GM12878 (cell line): ENCODE measurements around the gene MTRF1. TPM values are rescaled to one million over a fixed set of nuclear protein-coding genes. Genes with fewer than 3 reads are reported as not detected.

Source experiments
- BHLHE40 ChIP-seq, 2 experiments: fragments of 450-650 bp in 1 of 2; IDR thresholded peaks; 2 replicates each; pipeline ENCODE4 v1.6.1; 2011 to 2017; ENCODE audit warnings: low read depth in 2 of 2, borderline replicate concordance in 1 of 2, improper control_type of control experiment in 1 of 2, low read length in 1 of 2, mild to moderate bottlenecking in 1 of 2
- CHD4 ChIP-seq: fragments of 200-600 bp; sonication (generic); IDR thresholded peaks from 2 replicates; pipeline ENCODE4 v1.6.1; 2016; ENCODE audit warnings: mild to moderate bottlenecking
- EGR1 ChIP-seq, 2 experiments: IDR thresholded peaks; 1 replicate in 1 of 2; 2 replicates in 1 of 2; pipeline ENCODE4 v1.6.1; 2011 to 2012; ENCODE audit warnings: low read depth in 2 of 2, low read length in 2 of 2, borderline replicate concordance in 1 of 2, mild to moderate bottlenecking in 1 of 2, moderate library complexity in 1 of 2
- ETV6 ChIP-seq, 2 experiments: fragments of 450-650 bp in 1 of 2; IDR thresholded peaks in 1 of 2; conservative IDR thresholded peaks in 1 of 2; 2 replicates each; pipeline ENCODE4 v1.6.1; 2014; ENCODE audit warnings: antibody characterized with exemption in 1 of 2, borderline replicate concordance in 1 of 2, low read depth in 1 of 2, mild to moderate bottlenecking in 1 of 2, moderate library complexity in 1 of 2
- HCFC1 ChIP-seq: fragments of 150-350 bp; IDR thresholded peaks from 2 replicates; pipeline ENCODE4 v1.6.1; 2014; ENCODE audit warnings: low read length
- IKZF1 ChIP-seq: fragments of 450-650 bp; conservative IDR thresholded peaks from 2 replicates; pipeline ENCODE4 v1.6.1; 2017; ENCODE audit warnings: antibody characterized with exemption, mild to moderate bottlenecking
- LARP7 ChIP-seq: fragments of 450-650 bp; IDR thresholded peaks from 2 replicates; pipeline ENCODE4 v1.6.1; 2017; ENCODE audit warnings: mild to moderate bottlenecking
- MYC ChIP-seq: IDR thresholded peaks from 2 replicates; pipeline ENCODE4 v1.6.1; 2011; ENCODE audit warnings: mild to moderate bottlenecking, low read length, moderate library complexity, inconsistent platforms; ENCODE audit not compliant: insufficient read depth, insufficient replicate concordance, insufficient read length, severe bottlenecking
- NFIC ChIP-seq: IDR thresholded peaks from 2 replicates; pipeline ENCODE4 v1.6.1; 2012; ENCODE audit warnings: low read depth, mild to moderate bottlenecking, inconsistent platforms, low read length, moderate library complexity
- POLR2A ChIP-seq: IDR thresholded peaks from 2 replicates; pipeline ENCODE4 v1.6.1; 2011; ENCODE audit warnings: low read depth, mild to moderate bottlenecking, low read length
- POLR2AphosphoS5 ChIP-seq: IDR thresholded peaks from 2 replicates; pipeline ENCODE4 v1.6.1; 2011; ENCODE audit warnings: mild to moderate bottlenecking, low read length, inconsistent platforms
- RBBP5 ChIP-seq: fragments of 200-600 bp; sonication (generic); conservative IDR thresholded peaks from 2 replicates; pipeline ENCODE4 v1.6.1; 2016
- SMAD1 ChIP-seq: fragments of 450-650 bp; IDR thresholded peaks from 2 replicates; pipeline ENCODE4 v1.6.1; 2018; ENCODE audit warnings: mild to moderate bottlenecking, low read depth; ENCODE audit not compliant: partially characterized antibody
- SMARCA5 ChIP-seq: fragments of 450-650 bp; IDR thresholded peaks from 2 replicates; pipeline ENCODE4 v1.6.1; 2017; ENCODE audit warnings: mild to moderate bottlenecking
- SMC3 ChIP-seq: IDR thresholded peaks from 2 replicates; pipeline ENCODE4 v1.6.1; 2011; ENCODE audit warnings: low read length, improper control_type of control experiment, borderline replicate concordance
- SREBF1 ChIP-seq: IDR thresholded peaks from 2 replicates; pipeline ENCODE4 v1.6.1; 2012; ENCODE audit warnings: mild to moderate bottlenecking, low read length
- SRF ChIP-seq, 2 experiments: IDR thresholded peaks; 2 replicates each; pipeline ENCODE4 v1.6.1; 2011; ENCODE audit warnings: low read depth in 2 of 2, low read length in 2 of 2, mild to moderate bottlenecking in 1 of 2, moderate library complexity in 1 of 2
- SUPT20H ChIP-seq: IDR thresholded peaks from 2 replicates; pipeline ENCODE4 v1.6.1; 2011; ENCODE audit warnings: low read depth, mild to moderate bottlenecking, low read length, moderate library complexity, borderline replicate concordance; ENCODE audit not compliant: control insufficient read depth
- TCF7 ChIP-seq: IDR thresholded peaks from 2 replicates; pipeline ENCODE4 v1.6.1; 2014; ENCODE audit warnings: antibody characterized with exemption, borderline replicate concordance
- WRNIP1 ChIP-seq: IDR thresholded peaks from 2 replicates; pipeline ENCODE4 v1.6.1; 2011; ENCODE audit warnings: low read depth, low read length, improper control_type of control experiment, borderline replicate concordance
- ZNF24 ChIP-seq: fragments of 450-650 bp; IDR thresholded peaks from 2 replicates; pipeline ENCODE4 v1.6.1; 2017; ENCODE audit warnings: antibody characterized with exemption, mild to moderate bottlenecking
- polyA plus RNA-seq, 11 experiments: library from polyadenylated mRNA; depleted of rRNA in 4 of 11; unstranded in 6 of 11; stranded (reverse) in 5 of 11; fragments of >200 nt; fragmentation: Nextera tagmentation in 4 of 11; fragmentation: Illumina TruSeq in 1 of 11; extraction: Ambion mirVana in 4 of 11; extraction: Trizol in 1 of 11; gene quantifications; 1 replicate in 1 of 11; 2 replicates in 10 of 11; pipeline versions ENCODE4 v1.2.1 to v1.2.3, GENCODE V29; 2011 to 2016; ENCODE audit warnings: inconsistent platforms in 2 of 11, missing spikeins in 2 of 11, low read depth in 1 of 11
- total RNA-seq, 4 experiments: library from RNA; depleted of rRNA in 3 of 4; stranded (reverse); fragments of >200 nt in 3 of 4; fragmentation: Illumina TruSeq in 1 of 4; extraction: Trizol in 1 of 4; gene quantifications; 2 replicates each; pipeline versions ENCODE4 v1.2.1 to v1.2.3, GENCODE V29; 2013 to 2021
- TF ChIP-seq, protein P1 (sequence below): fragments of 450-650 bp; IDR thresholded peaks from 2 replicates; pipeline ENCODE4 v1.6.1; 2016; ENCODE audit warnings: mild to moderate bottlenecking
- TF ChIP-seq, protein P2 (sequence below): IDR thresholded peaks from 2 replicates; pipeline ENCODE4 v1.6.1; 2012; ENCODE audit warnings: low read depth, low read length, improper control_type of control experiment
- TF ChIP-seq, protein P3 (sequence below): IDR thresholded peaks from 2 replicates; pipeline ENCODE4 v1.6.1; 2011; ENCODE audit warnings: low read depth, low read length, improper control_type of control experiment, borderline replicate concordance
- TF ChIP-seq, protein P4 (sequence below), 3 experiments: IDR thresholded peaks in 2 of 3; conservative IDR thresholded peaks in 1 of 3; 2 replicates each; pipeline ENCODE4 v1.5.1; 2011; ENCODE audit warnings: low read depth in 3 of 3, low read length in 3 of 3, mild to moderate bottlenecking in 3 of 3, control low read depth in 2 of 3, moderate library complexity in 2 of 3, inconsistent platforms in 1 of 3, mixed read lengths in 1 of 3; ENCODE audit not compliant: control insufficient read depth in 2 of 3, insufficient read depth in 1 of 3; ENCODE audit errors: extremely low read depth in 1 of 3

MTRF1 gene
- total and polyA plus RNA-seq, 10 of the 15 experiments (the other 5 are each of a cell fraction or from before 2014, with no cell fraction given), result 12.1 to 33.7 (median 20.6) TPM

DNA sequence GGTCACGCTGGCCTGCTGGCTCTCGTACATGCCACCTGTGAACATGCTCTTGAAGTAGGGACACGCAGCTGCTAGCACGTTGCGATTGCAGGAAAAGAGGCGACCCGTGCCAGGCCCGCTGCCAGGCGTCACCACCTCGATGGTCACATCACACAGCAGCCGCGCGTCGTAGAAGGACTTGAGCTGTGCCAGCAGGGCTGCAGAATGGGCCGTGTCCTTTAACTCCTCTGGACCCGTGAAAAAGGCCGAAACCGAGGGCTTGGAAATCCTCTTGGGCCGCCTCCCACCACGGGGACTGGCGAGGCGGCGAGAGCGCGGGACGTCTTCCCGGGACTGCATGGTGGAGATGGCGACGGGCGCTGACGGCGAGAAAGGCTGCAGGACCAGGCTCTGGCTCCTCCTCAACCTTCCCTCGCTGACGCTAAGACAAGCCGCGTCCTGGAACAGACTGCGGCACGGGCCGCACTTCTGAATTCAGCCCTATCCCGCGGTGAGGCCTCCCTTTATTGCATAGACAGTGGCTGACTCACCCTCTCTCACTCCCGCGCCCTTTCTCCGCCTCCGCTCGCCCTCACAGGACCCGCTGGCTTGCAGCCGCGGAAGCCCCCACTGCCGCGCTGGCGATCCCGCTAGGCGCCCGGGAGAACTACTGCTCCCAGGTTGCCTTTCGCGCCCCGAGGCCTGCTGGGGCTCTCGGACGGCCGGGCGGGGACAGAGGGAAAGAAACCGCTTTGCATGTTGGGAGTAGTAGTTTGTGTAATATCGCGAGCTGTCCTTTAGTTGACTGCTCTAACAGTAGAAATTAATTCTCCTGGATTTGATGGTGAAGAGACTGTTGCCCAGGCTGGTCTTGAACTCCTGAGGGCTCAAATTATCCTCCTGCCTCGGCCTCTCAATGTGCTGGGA is 69.2 kb downstream of the MTRF1 start, which contains the start of gene KBTBD7 (continued):
- TF ChIP-seq RBBP5 (no peak), POLR2AphosphoS5 (peak; percentile 48; the same call in 1 of the 2 replicates), SUPT20H (no peak), SMC3 (no peak), HCFC1 (peak; percentile 98), SREBF1 (peak; percentile 83), WRNIP1 (no peak), ZNF24 (no peak), EGR1 (IDR thresholded peaks at IDR 0.05; ENCODE audit: borderline replicate concordance in 1 of 2, low read depth in 2 of 2, low read length in 2 of 2) (peak in 1 of 2 experiments; percentile 85; a peak in 2 of 3 replicates), SRF (IDR thresholded peaks at IDR 0.05; ENCODE audit: low read depth in 2 of 2, low read length in 2 of 2) (peak in 1 of 2 experiments; percentile 62; a peak in 1 of 4 replicates), CHD4 (no peak), BHLHE40 (IDR thresholded peaks at IDR 0.05; ENCODE audit: borderline replicate concordance in 1 of 2, low read depth in 2 of 2, low read length in 1 of 2) (peak; percentile 69 to 81; a peak in 3 of 4 replicates), SMARCA5 (0 out of 2 replicates have a peak, but pooled peaks have one; percentile 26), ETV6 (conservative IDR thresholded peaks at IDR 0.05 in 1 of 2, IDR thresholded peaks at IDR 0.05 in 1 of 2; ENCODE audit: borderline replicate concordance in 1 of 2, low read depth in 1 of 2) (no peak), LARP7 (peak; percentile 93), POLR2A (peak; percentile 76), MYC (no peak), SMAD1 (no peak), IKZF1 (peak; percentile 100), TCF7 (no peak), NFIC (no peak)
- TF ChIP-seq, protein P1, sequence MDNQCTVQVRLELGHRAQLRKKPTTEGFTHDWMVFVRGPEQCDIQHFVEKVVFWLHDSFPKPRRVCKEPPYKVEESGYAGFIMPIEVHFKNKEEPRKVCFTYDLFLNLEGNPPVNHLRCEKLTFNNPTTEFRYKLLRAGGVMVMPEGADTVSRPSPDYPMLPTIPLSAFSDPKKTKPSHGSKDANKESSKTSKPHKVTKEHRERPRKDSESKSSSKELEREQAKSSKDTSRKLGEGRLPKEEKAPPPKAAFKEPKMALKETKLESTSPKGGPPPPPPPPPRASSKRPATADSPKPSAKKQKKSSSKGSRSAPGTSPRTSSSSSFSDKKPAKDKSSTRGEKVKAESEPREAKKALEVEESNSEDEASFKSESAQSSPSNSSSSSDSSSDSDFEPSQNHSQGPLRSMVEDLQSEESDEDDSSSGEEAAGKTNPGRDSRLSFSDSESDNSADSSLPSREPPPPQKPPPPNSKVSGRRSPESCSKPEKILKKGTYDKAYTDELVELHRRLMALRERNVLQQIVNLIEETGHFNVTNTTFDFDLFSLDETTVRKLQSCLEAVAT, result peak; percentile 93
- TF ChIP-seq, protein P2, sequence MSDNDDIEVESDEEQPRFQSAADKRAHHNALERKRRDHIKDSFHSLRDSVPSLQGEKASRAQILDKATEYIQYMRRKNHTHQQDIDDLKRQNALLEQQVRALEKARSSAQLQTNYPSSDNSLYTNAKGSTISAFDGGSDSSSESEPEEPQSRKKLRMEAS, result no peak; the same call in 1 of the 2 replicates
- TF ChIP-seq, protein P3, sequence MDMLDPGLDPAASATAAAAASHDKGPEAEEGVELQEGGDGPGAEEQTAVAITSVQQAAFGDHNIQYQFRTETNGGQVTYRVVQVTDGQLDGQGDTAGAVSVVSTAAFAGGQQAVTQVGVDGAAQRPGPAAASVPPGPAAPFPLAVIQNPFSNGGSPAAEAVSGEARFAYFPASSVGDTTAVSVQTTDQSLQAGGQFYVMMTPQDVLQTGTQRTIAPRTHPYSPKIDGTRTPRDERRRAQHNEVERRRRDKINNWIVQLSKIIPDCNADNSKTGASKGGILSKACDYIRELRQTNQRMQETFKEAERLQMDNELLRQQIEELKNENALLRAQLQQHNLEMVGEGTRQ, result no peak
- TF ChIP-seq, protein P4, sequence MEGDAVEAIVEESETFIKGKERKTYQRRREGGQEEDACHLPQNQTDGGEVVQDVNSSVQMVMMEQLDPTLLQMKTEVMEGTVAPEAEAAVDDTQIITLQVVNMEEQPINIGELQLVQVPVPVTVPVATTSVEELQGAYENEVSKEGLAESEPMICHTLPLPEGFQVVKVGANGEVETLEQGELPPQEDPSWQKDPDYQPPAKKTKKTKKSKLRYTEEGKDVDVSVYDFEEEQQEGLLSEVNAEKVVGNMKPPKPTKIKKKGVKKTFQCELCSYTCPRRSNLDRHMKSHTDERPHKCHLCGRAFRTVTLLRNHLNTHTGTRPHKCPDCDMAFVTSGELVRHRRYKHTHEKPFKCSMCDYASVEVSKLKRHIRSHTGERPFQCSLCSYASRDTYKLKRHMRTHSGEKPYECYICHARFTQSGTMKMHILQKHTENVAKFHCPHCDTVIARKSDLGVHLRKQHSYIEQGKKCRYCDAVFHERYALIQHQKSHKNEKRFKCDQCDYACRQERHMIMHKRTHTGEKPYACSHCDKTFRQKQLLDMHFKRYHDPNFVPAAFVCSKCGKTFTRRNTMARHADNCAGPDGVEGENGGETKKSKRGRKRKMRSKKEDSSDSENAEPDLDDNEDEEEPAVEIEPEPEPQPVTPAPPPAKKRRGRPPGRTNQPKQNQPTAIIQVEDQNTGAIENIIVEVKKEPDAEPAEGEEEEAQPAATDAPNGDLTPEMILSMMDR (IDR thresholded peaks at IDR 0.05 in 2 of 3, conservative IDR thresholded peaks at IDR 0.05 in 1 of 3; ENCODE audit: control insufficient read depth in 2 of 3, extremely low read depth in 1 of 3, insufficient read depth in 1 of 3, low read depth in 3 of 3, low read length in 3 of 3), result no peak
